NCI-H524 treated with DMSO at 0.1 percent for 48 hours (cell line): ENCODE results near the gene NFYC.

Source experiments
- DNase-seq: peaks from one replicate; lab custom pipeline; 2025; lab: John Stamatoyannopoulos, UW

NFYC gene

GRCh38 chr1:40739455-40740008 lies 48.0 kb downstream of the NFYC start:
- no peak for DNase-seq

- DNase-seq: no peak
Observed at GRCh38 chr1:40740039-40740996, 48.8 kb downstream of the NFYC start.

GRCh38 chr1:40740997-40741736 lies 49.7 kb downstream of the NFYC start:
- no peak for DNase-seq

- no peak for DNase-seq
Observed at GRCh38 chr1:40742363-40743061, 51.0 kb downstream of the NFYC start.

GRCh38 chr1:40743452-40743851 lies 51.9 kb downstream of the NFYC start:
- no peak for DNase-seq

GRCh38 chr1:40743860-40744259 lies 52.4 kb downstream of the NFYC start:
- DNase-seq: no peak

GRCh38 chr1:40745176-40745575 lies 53.7 kb downstream of the NFYC start:
- no peak for DNase-seq

- DNase-seq: no peak
Observed at GRCh38 chr1:40746344-40747090, 55.0 kb downstream of the NFYC start.

- no peak for DNase-seq
Observed at GRCh38 chr1:40748841-40749718, 57.6 kb downstream of the NFYC start.

- no peak for DNase-seq
Observed at GRCh38 chr1:40749817-40750216, 58.3 kb downstream of the NFYC start.

GRCh38 chr1:40750451-40750908 lies 59.0 kb downstream of the NFYC start:
- DNase-seq: no peak

- DNase-seq: no peak
Observed at GRCh38 chr1:40751802-40752201, 60.3 kb downstream of the NFYC start.

- no peak for DNase-seq
Observed at GRCh38 chr1:40753142-40753882, 61.8 kb downstream of the NFYC start.

- DNase-seq: no peak
Observed at GRCh38 chr1:40754201-40754600, 62.7 kb downstream of the NFYC start.

- no peak for DNase-seq
Observed at GRCh38 chr1:40755067-40755466, 63.6 kb downstream of the NFYC start.

GRCh38 chr1:40756523-40756922 lies 65.0 kb downstream of the NFYC start:
- DNase-seq: no peak

GRCh38 chr1:40757084-40757483 lies 65.6 kb downstream of the NFYC start:
- DNase-seq: no peak

- no peak for DNase-seq
Observed at GRCh38 chr1:40758004-40758403, 66.5 kb downstream of the NFYC start.

GRCh38 chr1:40758578-40759343 lies 67.3 kb downstream of the NFYC start:
- no peak for DNase-seq
